ENCODE results near the gene MAU2. TPM values are rescaled to one million over a fixed set of nuclear protein-coding genes. Genes with fewer than 3 reads are reported as not detected.
A peak's percentile ranks its signal among the peaks of the same experiment; 100 is the strongest.

The MAU2 gene
- total and polyA plus RNA-seq, 2 of the 13 experiments (the other 11 are each of a cell fraction or from before 2014, with no cell fraction given): 16.8 to 33.8 TPM

DNA sequence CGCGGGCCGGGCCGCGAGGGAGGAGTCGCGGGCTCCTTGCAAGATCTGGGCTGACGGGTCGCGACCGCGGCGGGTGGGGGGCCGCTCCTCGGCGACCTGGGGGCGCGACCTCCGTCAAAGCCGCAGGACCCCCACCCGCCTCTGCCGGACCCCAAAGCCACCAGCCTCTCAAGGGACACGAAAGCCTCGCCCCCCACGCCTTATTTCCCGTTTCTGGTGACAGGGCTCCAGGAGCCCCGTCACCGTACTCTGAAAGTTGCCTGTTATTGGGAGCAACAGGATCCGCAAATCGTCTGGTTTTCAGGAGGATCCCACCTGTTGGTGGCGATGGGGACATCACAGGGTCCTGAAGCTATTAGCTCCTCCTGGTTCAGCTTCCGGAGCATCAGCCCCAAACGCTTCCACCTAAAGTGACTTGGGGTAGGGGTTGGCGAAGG, 530 bp downstream of the MAU2 start (continued):
- TF ChIP-seq, protein P1, sequence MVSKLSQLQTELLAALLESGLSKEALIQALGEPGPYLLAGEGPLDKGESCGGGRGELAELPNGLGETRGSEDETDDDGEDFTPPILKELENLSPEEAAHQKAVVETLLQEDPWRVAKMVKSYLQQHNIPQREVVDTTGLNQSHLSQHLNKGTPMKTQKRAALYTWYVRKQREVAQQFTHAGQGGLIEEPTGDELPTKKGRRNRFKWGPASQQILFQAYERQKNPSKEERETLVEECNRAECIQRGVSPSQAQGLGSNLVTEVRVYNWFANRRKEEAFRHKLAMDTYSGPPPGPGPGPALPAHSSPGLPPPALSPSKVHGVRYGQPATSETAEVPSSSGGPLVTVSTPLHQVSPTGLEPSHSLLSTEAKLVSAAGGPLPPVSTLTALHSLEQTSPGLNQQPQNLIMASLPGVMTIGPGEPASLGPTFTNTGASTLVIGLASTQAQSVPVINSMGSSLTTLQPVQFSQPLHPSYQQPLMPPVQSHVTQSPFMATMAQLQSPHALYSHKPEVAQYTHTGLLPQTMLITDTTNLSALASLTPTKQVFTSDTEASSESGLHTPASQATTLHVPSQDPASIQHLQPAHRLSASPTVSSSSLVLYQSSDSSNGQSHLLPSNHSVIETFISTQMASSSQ (IDR thresholded peaks at IDR 0.05; ENCODE audit: low read depth): no peak
- TF ChIP-seq, protein P1 (CRISPR knock-in tag; IDR thresholded peaks at IDR 0.05; ENCODE audit: borderline replicate concordance): no peak
- TF ChIP-seq SNAI1 (CRISPR knock-in tag; IDR thresholded peaks at IDR 0.05; ENCODE audit: borderline replicate concordance): peak; percentile 86
- no peak for TF ChIP-seq PHF5A (CRISPR knock-in tag; IDR thresholded peaks at IDR 0.05; ENCODE audit: low read depth, unreplicated experiment)
- TF ChIP-seq ZNF614 (CRISPR knock-in tag; IDR thresholded peaks at IDR 0.05; ENCODE audit: borderline replicate concordance): no peak
- TF ChIP-seq SIN3A (IDR thresholded peaks at IDR 0.05; ENCODE audit: borderline replicate concordance, low read depth, low read length): no peak
- no peak for TF ChIP-seq PHB2 (IDR thresholded peaks at IDR 0.05; ENCODE audit: partially characterized antibody)
- no peak for TF ChIP-seq ZNF7 (CRISPR knock-in tag; IDR thresholded peaks at IDR 0.05)
- TF ChIP-seq, protein P2, sequence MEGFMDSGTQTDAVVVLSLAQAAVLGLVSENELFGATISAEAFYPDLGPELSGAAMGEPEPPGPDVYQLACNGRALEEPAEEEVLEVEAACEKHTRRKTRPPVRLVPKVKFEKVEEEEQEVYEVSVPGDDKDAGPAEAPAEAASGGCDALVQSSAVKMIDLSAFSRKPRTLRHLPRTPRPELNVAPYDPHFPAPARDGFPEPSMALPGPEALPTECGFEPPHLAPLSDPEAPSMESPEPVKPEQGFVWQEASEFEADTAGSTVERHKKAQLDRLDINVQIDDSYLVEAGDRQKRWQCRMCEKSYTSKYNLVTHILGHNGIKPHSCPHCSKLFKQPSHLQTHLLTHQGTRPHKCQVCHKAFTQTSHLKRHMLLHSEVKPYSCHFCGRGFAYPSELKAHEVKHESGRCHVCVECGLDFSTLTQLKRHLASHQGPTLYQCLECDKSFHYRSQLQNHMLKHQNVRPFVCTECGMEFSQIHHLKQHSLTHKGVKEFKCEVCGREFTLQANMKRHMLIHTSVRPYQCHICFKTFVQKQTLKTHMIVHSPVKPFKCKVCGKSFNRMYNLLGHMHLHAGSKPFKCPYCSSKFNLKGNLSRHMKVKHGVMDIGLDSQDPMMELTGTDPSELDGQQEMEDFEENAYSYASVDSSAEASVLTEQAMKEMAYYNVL (CRISPR knock-in tag; IDR thresholded peaks at IDR 0.05; ENCODE audit: borderline replicate concordance): 0 out of 2 replicates have a peak, but pooled peaks have one; percentile 44
- TF ChIP-seq, protein P3, sequence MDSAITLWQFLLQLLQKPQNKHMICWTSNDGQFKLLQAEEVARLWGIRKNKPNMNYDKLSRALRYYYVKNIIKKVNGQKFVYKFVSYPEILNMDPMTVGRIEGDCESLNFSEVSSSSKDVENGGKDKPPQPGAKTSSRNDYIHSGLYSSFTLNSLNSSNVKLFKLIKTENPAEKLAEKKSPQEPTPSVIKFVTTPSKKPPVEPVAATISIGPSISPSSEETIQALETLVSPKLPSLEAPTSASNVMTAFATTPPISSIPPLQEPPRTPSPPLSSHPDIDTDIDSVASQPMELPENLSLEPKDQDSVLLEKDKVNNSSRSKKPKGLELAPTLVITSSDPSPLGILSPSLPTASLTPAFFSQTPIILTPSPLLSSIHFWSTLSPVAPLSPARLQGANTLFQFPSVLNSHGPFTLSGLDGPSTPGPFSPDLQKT (CRISPR knock-in tag; IDR thresholded peaks at IDR 0.05; ENCODE audit: borderline replicate concordance): no peak
- TF ChIP-seq, protein P4, sequence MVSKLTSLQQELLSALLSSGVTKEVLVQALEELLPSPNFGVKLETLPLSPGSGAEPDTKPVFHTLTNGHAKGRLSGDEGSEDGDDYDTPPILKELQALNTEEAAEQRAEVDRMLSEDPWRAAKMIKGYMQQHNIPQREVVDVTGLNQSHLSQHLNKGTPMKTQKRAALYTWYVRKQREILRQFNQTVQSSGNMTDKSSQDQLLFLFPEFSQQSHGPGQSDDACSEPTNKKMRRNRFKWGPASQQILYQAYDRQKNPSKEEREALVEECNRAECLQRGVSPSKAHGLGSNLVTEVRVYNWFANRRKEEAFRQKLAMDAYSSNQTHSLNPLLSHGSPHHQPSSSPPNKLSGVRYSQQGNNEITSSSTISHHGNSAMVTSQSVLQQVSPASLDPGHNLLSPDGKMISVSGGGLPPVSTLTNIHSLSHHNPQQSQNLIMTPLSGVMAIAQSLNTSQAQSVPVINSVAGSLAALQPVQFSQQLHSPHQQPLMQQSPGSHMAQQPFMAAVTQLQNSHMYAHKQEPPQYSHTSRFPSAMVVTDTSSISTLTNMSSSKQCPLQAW (CRISPR knock-in tag; IDR thresholded peaks at IDR 0.05): no peak
- TF ChIP-seq ZNF616 (CRISPR knock-in tag; IDR thresholded peaks at IDR 0.05; ENCODE audit: low read depth): no peak
- TF ChIP-seq IKZF4 (CRISPR knock-in tag; IDR thresholded peaks at IDR 0.05; ENCODE audit: borderline replicate concordance, low read depth, not compliant biosample characterization): peak; percentile 4
- no peak for TF ChIP-seq HHEX (CRISPR knock-in tag; IDR thresholded peaks at IDR 0.05)
- no peak for TF ChIP-seq LCORL (IDR thresholded peaks at IDR 0.05)
- TF ChIP-seq LCORL (CRISPR knock-in tag; IDR thresholded peaks at IDR 0.05): peak; percentile 32; the same call in 1 of the 2 replicates
- TF ChIP-seq, protein P5, sequence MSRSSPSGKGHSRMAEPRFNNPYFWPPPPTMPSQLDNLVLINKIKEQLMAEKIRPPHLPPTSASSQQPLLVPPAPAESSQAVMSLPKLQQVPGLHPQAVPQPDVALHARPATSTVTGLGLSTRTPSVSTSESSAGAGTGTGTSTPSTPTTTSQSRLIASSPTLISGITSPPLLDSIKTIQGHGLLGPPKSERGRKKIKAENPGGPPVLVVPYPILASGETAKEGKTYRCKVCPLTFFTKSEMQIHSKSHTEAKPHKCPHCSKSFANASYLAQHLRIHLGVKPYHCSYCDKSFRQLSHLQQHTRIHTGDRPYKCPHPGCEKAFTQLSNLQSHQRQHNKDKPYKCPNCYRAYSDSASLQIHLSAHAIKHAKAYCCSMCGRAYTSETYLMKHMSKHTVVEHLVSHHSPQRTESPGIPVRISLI (CRISPR knock-in tag; IDR thresholded peaks at IDR 0.05; ENCODE audit: borderline replicate concordance): no peak
- TF ChIP-seq, protein P6, sequence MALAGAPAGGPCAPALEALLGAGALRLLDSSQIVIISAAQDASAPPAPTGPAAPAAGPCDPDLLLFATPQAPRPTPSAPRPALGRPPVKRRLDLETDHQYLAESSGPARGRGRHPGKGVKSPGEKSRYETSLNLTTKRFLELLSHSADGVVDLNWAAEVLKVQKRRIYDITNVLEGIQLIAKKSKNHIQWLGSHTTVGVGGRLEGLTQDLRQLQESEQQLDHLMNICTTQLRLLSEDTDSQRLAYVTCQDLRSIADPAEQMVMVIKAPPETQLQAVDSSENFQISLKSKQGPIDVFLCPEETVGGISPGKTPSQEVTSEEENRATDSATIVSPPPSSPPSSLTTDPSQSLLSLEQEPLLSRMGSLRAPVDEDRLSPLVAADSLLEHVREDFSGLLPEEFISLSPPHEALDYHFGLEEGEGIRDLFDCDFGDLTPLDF (CRISPR knock-in tag; IDR thresholded peaks at IDR 0.05): no peak
- TF ChIP-seq ZNF136 (CRISPR knock-in tag; IDR thresholded peaks at IDR 0.05; ENCODE audit: low read depth): no peak

Measured in HepG2 (cell line).